Effector memory CD4-positive, alpha-beta T cell (primary cell): ENCODE data around the gene BRSK1.

Experiments used
- DNase-seq, 3 donors: peaks; one replicate each; pipeline ENCODE4 v3.0.0-alpha.2; 2020
- H3K27ac ChIP-seq: 2 replicates; pipeline ENCODE4 v1.7.0; 2013; ENCODE audit warnings: mild to moderate bottlenecking, low read length, moderate library complexity; ENCODE audit not compliant: insufficient read depth, poor library complexity, severe bottlenecking
- H3K27me3 ChIP-seq: replicated peaks from 2 replicates; pipeline ENCODE4 v1.7.0; 2013; ENCODE audit warnings: mild to moderate bottlenecking, low read length; ENCODE audit not compliant: insufficient read depth, control insufficient read depth, poor library complexity, severe bottlenecking
- H3K36me3 ChIP-seq: 2 replicates; pipeline ENCODE4 v1.7.0; 2013; ENCODE audit warnings: mild to moderate bottlenecking, low read length, moderate library complexity; ENCODE audit not compliant: control insufficient read depth, insufficient read depth
- H3K4me1 ChIP-seq: 2 replicates; pipeline ENCODE4 v1.7.0; 2013; ENCODE audit warnings: low read length, mild to moderate bottlenecking; ENCODE audit not compliant: control insufficient read depth, insufficient read depth, poor library complexity, severe bottlenecking
- H3K4me3 ChIP-seq: 2 replicates; pipeline ENCODE4 v1.7.0; 2013; ENCODE audit warnings: low read length, low read depth, mild to moderate bottlenecking; ENCODE audit not compliant: insufficient read depth, poor library complexity, severe bottlenecking
- H3K9me3 ChIP-seq: 2 replicates; pipeline ENCODE4 v1.7.0; 2013; ENCODE audit warnings: mild to moderate bottlenecking, low read length, moderate library complexity; ENCODE audit not compliant: control insufficient read depth

The BRSK1 gene

DNA sequence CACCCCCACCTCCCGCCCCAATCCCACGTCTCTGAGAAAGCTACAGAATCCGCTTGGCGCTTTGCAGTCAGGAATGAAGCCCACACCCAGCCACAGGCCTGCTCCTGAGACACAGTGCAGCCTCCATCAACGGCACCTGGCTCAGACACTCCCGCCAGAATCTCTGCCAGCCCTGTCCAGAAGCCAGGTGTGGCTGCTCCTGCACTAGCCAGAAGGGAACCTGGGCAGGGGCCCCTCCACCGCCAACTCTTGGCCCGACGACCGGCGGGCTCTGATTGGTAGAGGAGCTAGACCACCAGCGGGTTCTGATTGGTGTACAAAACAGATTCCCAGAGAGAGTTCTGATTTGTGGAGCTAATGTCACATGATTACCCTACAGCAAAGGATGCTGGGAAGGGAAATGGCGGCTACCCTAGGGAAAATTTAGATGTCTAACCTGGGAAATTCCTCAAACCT is 22.1 kb upstream of the BRSK1 start:
- no peak for DNase-seq

DNA sequence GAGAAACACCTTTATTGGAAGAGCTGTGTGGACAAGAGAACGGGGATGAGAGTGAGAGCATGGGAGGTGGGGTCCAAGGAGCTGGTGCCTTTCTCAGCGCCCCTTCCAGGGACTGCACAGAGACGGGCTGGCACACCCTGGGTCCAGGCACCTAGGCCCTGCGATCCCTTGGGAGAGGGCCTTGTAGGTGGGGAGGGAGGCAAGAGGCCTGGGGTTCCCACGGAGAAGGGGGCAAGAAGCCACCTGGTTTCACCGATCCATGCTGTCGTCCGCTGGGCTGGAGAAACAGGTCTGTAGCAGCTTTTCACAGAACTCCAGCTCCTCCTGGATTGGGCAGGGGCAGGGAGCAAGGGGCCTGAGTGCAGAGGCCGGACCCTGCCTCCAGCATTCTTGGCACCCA is 21.4 kb upstream of the BRSK1 start:
- H3K4me3 ChIP-seq, result no peak overlapping the region
- H3K36me3 ChIP-seq, result no peaks in the 10 kb centered on the region
- DNase-seq, result no peak
- no peaks in the 10 kb centered on the region for H3K27me3 ChIP-seq
- H3K4me1 ChIP-seq, result peaks cover 6% of the 10 kb centered on the region
- no peaks in the 10 kb centered on the region for H3K9me3 ChIP-seq
- no peak overlapping the region for H3K27ac ChIP-seq

More for the DNA sequence above, 22.1 kb upstream of the BRSK1 start:
- Histone ChIP-seq H3K27me3 (no peaks in the 10 kb centered on the region), H3K36me3 (no peaks in the 10 kb centered on the region), H3K4me1 (peaks cover 8% of the 10 kb centered on the region), H3K27ac (no peak overlapping the region), H3K9me3 (no peaks in the 10 kb centered on the region), H3K4me3 (no peak overlapping the region)

DNA sequence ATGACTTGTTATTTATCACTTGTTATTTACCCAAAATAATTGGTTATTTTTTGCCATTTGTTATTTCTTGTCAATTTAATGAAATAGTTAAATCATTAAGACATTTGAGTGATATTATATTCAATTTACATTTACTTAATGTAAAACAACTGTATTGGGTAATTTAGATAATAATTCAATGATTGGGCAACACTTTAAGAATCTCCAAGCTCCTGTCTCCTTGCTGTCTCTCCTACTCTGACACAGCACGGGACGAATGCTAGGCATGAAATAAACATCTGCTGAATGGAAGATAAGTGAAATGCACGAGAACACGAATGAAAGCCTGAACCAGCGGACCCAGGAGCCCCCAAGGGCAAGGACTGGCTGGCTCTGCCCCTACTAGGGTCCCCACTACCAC is 19.3 kb upstream of the BRSK1 start:
- DNase-seq, result no peak
- Histone ChIP-seq H3K27me3 (no peaks in the 10 kb centered on the region), H3K4me3 (no peak overlapping the region), H3K4me1 (peaks cover 5% of the 10 kb centered on the region), H3K36me3 (no peaks in the 10 kb centered on the region), H3K27ac (no peak overlapping the region), H3K9me3 (no peaks in the 10 kb centered on the region)

DNA sequence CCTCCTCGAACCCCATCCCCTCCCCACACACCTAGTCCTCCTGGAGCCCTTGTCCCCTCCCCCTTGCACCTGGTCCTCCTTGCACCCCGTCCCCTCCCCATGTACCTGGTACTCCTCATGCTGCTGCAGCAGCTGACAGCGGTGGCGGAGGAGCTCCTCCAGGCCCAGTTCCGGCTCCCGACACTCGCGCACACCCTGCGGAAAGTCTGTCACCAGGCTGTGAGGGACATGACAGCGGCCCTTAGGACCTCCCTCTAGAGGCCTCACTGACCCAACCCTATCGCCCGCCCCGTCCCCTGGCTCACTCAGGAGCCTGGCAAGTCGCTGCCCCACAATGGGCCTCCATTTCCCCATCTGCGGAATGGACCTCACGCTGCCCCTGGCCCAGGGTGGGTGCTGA is 18.6 kb upstream of the BRSK1 start:
- Histone ChIP-seq H3K36me3 (no peaks in the 10 kb centered on the region), H3K27ac (no peak overlapping the region), H3K27me3 (no peaks in the 10 kb centered on the region), H3K4me1 (no peaks in the 10 kb centered on the region), H3K4me3 (no peak overlapping the region), H3K9me3 (no peaks in the 10 kb centered on the region)
- no peak for DNase-seq

DNA sequence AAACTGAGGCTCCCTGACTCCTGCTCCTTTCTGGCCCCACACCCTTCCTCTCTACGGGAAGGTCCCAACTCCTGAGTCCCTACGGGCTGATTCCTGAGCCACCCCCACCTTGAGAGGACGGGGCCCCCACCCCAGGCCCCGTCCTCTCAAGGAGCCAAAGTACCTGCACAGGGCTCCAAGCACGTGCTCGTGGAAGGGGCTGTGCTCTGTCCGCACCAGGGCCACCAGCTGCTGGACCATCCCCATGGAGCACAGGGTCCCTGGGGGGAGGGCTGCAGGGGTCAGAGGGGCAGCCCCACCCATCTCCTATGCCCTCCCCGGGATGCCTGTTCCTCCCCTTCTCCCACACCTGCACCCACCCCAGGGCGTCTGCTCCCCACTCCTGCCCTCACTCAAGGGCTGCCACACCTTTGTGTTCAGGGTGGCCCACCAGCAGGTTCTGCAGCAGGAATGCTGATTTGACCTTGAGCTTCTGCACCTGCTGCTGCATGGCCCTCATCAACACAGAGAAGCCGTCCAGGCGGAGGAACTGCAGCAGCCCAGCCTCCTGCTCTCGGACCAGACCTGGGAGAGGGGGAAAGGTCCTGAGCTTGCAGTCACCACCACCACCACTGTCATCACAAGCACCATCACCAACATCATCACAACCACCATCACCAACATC is 17.9 kb upstream of the BRSK1 start:
- no peaks in the 10 kb centered on the region for H3K9me3 ChIP-seq
- no peak overlapping the region for H3K4me3 ChIP-seq
- DNase-seq, result no peak
- H3K27me3 ChIP-seq, result no peaks in the 10 kb centered on the region
- no peaks in the 10 kb centered on the region for H3K4me1 ChIP-seq
- H3K27ac ChIP-seq, result no peak overlapping the region
- H3K36me3 ChIP-seq, result no peaks in the 10 kb centered on the region

DNA sequence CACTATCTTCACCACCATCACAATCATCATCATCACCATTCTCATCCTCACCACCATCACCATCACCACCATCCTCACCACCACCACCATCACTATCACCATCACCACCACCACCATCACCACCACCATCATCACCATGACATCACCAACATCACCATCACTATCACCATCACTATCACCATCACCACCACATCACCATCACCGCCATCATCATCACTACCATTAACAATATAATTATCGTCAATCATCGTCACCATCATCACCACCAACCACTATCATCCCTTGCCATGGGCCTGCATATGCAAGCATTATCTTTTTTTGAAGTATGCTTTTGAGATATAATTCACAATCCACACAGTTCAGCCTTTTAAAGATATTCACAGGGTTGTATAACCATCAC is 17.4 kb upstream of the BRSK1 start:
- Histone ChIP-seq H3K4me1 (no peaks in the 10 kb centered on the region), H3K4me3 (no peak overlapping the region), H3K36me3 (no peaks in the 10 kb centered on the region), H3K9me3 (no peaks in the 10 kb centered on the region), H3K27ac (no peak overlapping the region), H3K27me3 (no peaks in the 10 kb centered on the region)
- no peak for DNase-seq

DNA sequence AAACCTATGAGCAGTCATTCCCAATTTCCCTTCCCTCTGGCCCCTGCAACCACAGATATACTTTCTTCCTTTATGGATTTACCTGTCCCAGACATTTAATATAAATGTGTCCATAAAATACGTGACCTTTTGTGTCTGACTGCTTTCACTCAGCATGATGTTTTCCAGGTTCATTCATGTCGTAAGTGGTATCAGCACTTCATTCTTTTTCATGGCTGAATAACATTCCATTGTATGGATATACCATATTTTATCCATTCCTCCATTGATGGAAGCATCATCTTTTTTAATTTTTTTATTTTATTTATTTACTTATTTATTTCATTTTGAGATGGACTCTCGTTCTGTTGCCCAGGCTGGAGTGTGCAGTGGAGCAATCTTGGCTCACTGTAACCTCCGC is 17.0 kb upstream of the BRSK1 start:
- no peaks in the 10 kb centered on the region for H3K4me1 ChIP-seq
- DNase-seq, result no peak
- H3K9me3 ChIP-seq, result no peaks in the 10 kb centered on the region
- H3K27me3 ChIP-seq, result no peaks in the 10 kb centered on the region
- no peak overlapping the region for H3K4me3 ChIP-seq
- H3K27ac ChIP-seq, result no peak overlapping the region
- no peaks in the 10 kb centered on the region for H3K36me3 ChIP-seq

DNA sequence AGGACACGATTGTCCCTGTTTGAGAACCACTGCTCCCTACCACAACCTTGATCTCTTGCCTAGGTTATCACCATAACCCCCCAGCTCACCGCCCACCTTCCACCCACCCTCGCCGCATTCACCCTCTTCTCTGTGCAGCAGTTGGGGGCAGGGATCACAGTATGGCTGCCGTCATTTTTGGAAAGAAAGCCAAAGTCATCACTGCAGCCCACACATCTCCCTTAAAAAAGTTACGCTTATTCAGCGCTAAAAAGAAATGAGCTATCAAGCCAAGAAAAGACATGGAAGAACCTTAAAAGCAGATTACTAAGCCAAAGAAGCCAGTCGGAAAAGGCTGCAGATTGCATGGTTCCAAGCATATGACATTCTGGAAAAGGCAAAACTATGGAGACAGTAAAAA is 14.5 kb upstream of the BRSK1 start:
- no peak for DNase-seq
- no peaks in the 10 kb centered on the region for H3K9me3 ChIP-seq
- no peak overlapping the region for H3K27ac ChIP-seq
- H3K36me3 ChIP-seq, result peaks cover 13% of the 10 kb centered on the region
- no peaks in the 10 kb centered on the region for H3K4me1 ChIP-seq
- no peaks in the 10 kb centered on the region for H3K27me3 ChIP-seq
- no peak overlapping the region for H3K4me3 ChIP-seq

DNA sequence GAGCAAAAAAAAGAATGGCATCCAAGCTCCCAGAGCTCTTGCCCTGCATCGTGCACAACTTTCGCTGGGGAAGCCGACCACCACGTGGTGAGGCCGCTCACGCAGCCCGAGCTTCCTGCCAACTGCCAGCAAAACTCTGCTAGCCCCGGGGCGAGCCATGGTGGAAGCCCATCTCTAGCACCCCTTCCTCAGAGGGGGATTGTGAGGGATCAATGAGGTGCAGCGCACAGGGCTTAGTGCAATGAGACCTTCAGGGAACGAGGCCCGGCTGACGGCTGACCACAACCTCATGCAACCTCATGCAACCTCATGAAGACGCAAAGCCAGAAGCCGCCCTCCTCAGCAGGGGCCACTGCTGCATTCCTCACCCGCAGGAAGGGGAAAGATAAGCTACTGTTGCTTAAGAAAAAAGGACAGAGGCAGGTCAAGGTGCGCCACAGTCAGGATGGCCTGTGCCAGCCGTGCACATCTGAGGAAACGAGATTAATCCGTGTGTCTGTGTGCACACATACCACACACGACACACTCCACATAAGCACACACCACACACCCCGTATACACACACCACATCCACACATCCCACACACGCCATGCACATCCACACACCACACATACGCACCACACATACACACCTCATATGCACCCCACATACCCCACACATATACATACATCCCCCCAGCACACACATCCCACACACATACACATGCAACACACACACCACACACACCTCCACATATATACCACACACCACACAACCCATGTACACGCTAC is 13.4 kb upstream of the BRSK1 start:
- DNase-seq, result no peak
- H3K9me3 ChIP-seq, result no peaks in the 10 kb centered on the region
- H3K4me1 ChIP-seq, result no peaks in the 10 kb centered on the region
- peaks cover 13% of the 10 kb centered on the region for H3K36me3 ChIP-seq
- H3K4me3 ChIP-seq, result no peak overlapping the region
- no peaks in the 10 kb centered on the region for H3K27me3 ChIP-seq
- H3K27ac ChIP-seq, result no peak overlapping the region

DNA sequence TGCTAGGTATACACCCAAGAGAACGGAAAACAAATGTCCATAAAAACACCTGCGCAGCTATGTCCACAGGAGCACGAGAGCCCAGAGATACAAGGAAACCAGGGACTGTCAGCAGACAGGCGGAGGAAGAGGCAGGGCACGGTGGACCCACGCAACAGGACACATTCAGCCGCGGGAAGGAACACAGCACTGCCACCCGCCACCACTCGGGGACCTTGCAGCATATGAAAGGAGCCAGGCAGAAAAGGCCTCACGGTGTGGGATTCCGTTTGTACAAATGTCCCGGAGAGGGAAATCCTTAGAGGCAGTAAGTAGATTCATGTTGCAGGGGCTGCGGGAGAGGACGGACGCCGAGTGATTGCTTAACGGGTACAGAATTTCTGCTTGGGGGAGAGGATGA is 11.7 kb upstream of the BRSK1 start:
- Histone ChIP-seq H3K4me1 (no peaks in the 10 kb centered on the region), H3K27me3 (no peaks in the 10 kb centered on the region), H3K4me3 (no peak overlapping the region), H3K27ac (no peak overlapping the region), H3K36me3 (peaks cover 23% of the 10 kb centered on the region), H3K9me3 (no peaks in the 10 kb centered on the region)
- no peak for DNase-seq
